SJSA1 (cell line): ENCODE data around the gene MYO7A. TPM values are rescaled to one million over a fixed set of nuclear protein-coding genes. Genes with fewer than 3 reads are reported as not detected.
A peak's percentile ranks its signal among the peaks of the same experiment; 100 is the strongest.

Experiments
- DNase-seq, 2 experiments: peaks; one replicate each; pipeline ENCODE4 v3.0.0-alpha.2; 2015 to 2020; ENCODE audit warnings: low spot score in 2 of 2, low read depth in 1 of 2
- H3K27ac ChIP-seq: fragments of 250-450 bp; sonication (Bioruptor Pico); 2 replicates; pipeline ENCODE4 v1.5.1; 2020; ENCODE audit warnings: mild to moderate bottlenecking, moderate library complexity
- H3K27me3 ChIP-seq: fragments of 250-450 bp; sonication (Bioruptor Pico); replicated peaks from 2 replicates; pipeline ENCODE4 v1.5.1; 2020; ENCODE audit warnings: mild to moderate bottlenecking, moderate library complexity
- H3K36me3 ChIP-seq: fragments of 250-450 bp; sonication (Bioruptor Pico); 2 replicates; pipeline ENCODE4 v1.5.1; 2020; ENCODE audit warnings: mild to moderate bottlenecking
- H3K4me1 ChIP-seq: fragments of 250-450 bp; sonication (Bioruptor Pico); replicated peaks from 2 replicates; pipeline ENCODE4 v1.6.1; 2021; ENCODE audit warnings: mild to moderate bottlenecking
- H3K4me3 ChIP-seq: fragments of 250-450 bp; sonication (Bioruptor Pico); 2 replicates; pipeline ENCODE4 v1.5.1; 2020; ENCODE audit warnings: mild to moderate bottlenecking
- H3K9me3 ChIP-seq: fragments of 250-450 bp; sonication (Bioruptor Pico); replicated peaks from 2 replicates; pipeline ENCODE4 v1.5.1; 2020; ENCODE audit warnings: mild to moderate bottlenecking
- total RNA-seq: library from RNA; depleted of rRNA; stranded (reverse); fragments of >200 nt; shearing (Covaris generic); gene quantifications from 2 replicates; pipeline ENCODE4 v1.2.3, GENCODE V29; 2014

The MYO7A gene
- total RNA-seq, 1 experiment from 2014 or later, result not detected

DNA sequence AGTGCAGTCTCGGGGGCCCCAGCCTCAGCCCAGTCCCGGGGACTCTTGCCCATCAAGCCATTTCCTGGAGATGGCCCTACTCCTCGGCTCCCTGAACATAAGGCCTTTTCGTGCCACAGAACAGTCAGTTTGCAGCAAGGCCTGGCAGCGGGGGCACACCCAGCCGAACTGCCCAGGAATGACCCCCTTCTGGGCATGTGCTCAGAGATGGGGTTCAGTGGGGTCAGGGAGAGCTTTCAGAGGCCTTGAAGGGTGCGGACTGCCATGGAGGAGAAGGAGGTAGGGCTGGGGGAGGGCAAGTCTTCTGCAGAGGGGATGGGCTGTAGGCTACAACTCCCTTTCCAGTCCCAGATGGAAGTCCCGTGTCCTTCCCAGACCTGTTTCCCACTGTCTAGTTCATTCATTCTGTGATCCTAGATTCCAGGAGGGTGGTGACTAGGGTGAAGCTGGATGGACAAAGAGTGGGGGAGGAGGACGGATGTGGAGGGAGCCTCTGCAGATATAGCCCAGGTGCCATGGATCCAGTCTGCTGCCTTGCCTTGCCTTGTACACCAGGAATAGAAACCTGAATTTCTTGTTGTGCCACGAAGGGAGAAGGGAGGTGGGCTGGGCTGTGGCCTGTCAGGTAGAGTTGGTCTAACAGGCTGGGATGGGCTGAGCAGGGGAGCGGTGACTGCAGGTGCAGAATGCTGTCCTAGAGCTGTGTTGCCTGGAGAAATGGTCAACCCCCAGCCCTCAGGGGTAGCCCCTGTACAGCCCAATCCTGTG lies 39.6 kb upstream of the MYO7A start:
- H3K9me3 ChIP-seq, result no peaks in the 10 kb centered on the region
- H3K27ac ChIP-seq, result no peak overlapping the region
- no peaks in the 10 kb centered on the region for H3K4me1 ChIP-seq
- H3K27me3 ChIP-seq, result no peaks in the 10 kb centered on the region
- 0 out of 2 replicates have a peak, but pooled peaks cover 2% of the 10 kb centered on the region for H3K36me3 ChIP-seq
- no peak for DNase-seq
- H3K4me3 ChIP-seq, result no peak overlapping the region

DNA sequence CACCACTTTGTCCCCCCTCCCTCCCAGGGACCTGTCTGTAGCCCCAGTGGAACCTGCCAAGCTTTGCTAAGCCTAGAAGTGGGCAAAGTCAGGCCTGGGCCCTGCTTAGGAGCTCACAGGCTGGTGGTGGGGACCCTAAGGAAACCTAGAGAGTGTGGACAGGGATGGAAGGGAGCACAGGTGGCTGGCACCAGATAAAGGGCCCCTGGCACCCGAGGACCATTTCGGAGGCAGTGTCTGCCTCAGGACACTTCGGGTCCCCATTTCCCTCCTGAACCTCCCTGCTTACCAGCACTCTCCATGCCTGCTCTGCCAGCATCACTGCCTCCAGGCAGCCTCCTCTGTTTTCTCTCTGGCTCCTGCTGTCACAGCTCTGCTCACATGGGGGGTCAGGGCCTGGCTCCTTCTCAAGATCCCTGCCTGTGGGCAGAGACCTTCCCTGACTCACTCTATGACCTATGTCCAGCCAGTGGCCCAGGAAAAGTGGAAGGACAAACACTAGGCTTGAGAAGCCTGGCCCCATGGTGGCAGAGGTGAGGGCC lies 39.0 kb upstream of the MYO7A start:
- no peak for DNase-seq
- Histone ChIP-seq H3K27me3 (no peaks in the 10 kb centered on the region), H3K27ac (no peak overlapping the region), H3K9me3 (no peaks in the 10 kb centered on the region), H3K4me1 (no peaks in the 10 kb centered on the region), H3K36me3 (0 out of 2 replicates have a peak, but pooled peaks cover 2% of the 10 kb centered on the region), H3K4me3 (no peak overlapping the region)

DNA sequence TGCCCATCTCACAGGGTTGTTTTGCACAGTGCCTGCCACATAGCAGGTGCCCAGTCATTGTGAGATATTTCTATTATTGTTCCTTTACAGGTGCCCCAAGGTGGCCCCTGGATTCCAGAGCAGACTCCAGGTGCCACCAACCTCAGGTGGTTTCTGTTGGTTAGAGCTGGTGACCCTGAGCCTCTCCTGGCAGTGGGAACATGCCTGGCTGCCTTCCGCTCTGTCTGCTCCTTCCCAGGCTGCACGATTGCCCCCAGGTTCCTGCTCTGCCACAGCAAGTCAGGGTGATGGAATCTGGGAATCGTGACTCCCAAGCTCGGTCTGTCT lies 38.0 kb upstream of the MYO7A start:
- H3K36me3 ChIP-seq, result 0 out of 2 replicates have a peak, but pooled peaks cover 2% of the 10 kb centered on the region
- no peaks in the 10 kb centered on the region for H3K27me3 ChIP-seq
- no peak for DNase-seq
- H3K27ac ChIP-seq, result no peak overlapping the region
- H3K4me3 ChIP-seq, result no peak overlapping the region
- no peaks in the 10 kb centered on the region for H3K4me1 ChIP-seq
- no peaks in the 10 kb centered on the region for H3K9me3 ChIP-seq

GRCh38 chr11:77090373-77091111 lies 37.5 kb upstream of the MYO7A start:
- no peaks in the 10 kb centered on the region for H3K36me3 ChIP-seq
- H3K27me3 ChIP-seq, result no peaks in the 10 kb centered on the region
- H3K4me3 ChIP-seq, result no peak overlapping the region
- no peaks in the 10 kb centered on the region for H3K4me1 ChIP-seq
- H3K27ac ChIP-seq, result no peak overlapping the region
- DNase-seq, result no peak
- H3K9me3 ChIP-seq, result no peaks in the 10 kb centered on the region

DNA sequence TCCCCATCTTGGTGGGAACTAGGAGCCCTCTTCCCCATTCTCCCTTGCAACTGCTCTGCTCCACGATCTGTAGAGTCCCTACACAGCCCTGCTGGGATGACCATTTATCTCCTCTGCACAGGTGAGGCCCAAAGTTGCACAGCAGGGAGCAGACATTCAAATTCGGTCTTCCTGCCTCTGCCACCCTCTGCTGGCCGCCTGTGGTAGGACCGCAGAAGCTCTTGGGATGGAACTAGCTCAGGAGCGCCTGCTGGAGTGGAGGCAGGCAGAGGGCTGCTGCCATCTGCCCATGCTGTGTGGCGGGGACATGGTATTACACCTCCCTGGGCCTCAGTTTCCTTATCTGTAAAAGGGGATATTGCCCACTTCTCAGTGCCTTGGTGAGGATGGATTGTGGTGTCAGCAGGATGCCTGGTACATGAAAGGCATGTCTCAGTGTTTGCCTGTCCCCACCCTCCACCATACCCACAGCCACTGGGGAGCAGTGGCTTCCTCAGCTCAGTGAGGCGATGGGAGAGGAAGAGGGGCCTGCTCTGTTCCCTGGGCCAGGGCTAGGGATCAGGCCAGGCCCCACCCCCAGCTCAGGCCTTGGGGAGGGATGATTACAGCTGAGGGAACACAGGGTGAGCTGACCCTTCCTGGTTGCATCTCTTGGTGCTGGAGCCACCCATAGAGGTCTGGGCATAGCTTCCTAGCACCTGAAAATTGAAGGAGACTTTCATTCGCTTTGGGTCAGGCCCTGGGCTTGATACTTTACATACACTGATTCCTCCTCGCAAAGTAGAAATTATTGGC lies 36.7 kb upstream of the MYO7A start:
- DNase-seq, result peak; percentile 43 to 57
- Histone ChIP-seq H3K36me3 (no peaks in the 10 kb centered on the region), H3K27ac (no peak overlapping the region), H3K4me3 (no peak overlapping the region), H3K27me3 (no peaks in the 10 kb centered on the region), H3K9me3 (no peaks in the 10 kb centered on the region), H3K4me1 (no peaks in the 10 kb centered on the region)

- Histone ChIP-seq H3K27me3 (no peaks in the 10 kb centered on the region), H3K36me3 (no peaks in the 10 kb centered on the region), H3K4me1 (no peaks in the 10 kb centered on the region), H3K9me3 (no peaks in the 10 kb centered on the region), H3K27ac (no peak overlapping the region), H3K4me3 (no peak overlapping the region)
- DNase-seq, result no peak
Measured at GRCh38 chr11:77092382-77092781, 35.7 kb upstream of the MYO7A start.

DNA sequence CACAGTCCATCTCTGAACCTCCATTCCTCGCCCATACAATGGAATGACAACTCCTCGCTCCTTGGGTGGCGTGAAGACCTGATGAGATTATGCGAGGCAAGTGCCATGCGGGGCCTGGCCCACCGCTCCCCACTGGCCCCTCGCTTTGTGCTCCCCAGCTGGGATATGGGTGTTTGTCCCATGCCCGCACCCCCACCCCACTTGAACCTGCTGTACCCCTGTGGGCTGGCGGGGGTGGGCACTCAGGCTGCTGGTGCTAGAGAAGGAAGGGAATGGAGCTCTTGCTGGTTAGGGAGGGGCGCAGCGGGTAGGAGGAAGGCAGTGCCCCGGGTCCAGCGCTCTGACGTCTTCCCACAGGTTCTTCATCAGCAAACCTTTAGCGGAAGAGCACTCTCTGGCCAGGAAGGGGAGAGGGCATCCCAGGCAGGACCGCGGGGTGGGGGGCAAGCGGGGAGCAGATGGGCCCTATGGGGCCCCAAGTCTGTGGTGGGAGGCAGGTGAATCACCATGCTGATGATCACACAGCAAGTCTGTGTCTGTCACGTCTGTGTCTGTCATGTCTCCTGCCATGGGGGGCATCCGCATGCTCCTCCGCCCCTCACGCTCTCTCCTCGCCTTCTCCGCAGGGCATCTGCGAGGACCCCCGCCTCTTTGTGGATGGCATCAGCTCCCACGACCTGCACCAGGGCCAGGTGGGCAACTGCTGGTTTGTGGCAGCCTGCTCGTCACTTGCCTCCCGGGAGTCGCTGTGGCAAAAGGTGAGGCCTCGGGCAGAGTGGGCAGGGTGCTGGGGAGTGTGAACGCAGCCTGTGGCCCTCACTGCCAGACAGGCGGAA lies 34.8 kb upstream of the MYO7A start:
- no peak for DNase-seq
- no peak overlapping the region for H3K4me3 ChIP-seq
- H3K9me3 ChIP-seq, result no peaks in the 10 kb centered on the region
- H3K27ac ChIP-seq, result no peak overlapping the region
- H3K4me1 ChIP-seq, result no peaks in the 10 kb centered on the region
- H3K36me3 ChIP-seq, result no peaks in the 10 kb centered on the region
- H3K27me3 ChIP-seq, result no peaks in the 10 kb centered on the region

DNA sequence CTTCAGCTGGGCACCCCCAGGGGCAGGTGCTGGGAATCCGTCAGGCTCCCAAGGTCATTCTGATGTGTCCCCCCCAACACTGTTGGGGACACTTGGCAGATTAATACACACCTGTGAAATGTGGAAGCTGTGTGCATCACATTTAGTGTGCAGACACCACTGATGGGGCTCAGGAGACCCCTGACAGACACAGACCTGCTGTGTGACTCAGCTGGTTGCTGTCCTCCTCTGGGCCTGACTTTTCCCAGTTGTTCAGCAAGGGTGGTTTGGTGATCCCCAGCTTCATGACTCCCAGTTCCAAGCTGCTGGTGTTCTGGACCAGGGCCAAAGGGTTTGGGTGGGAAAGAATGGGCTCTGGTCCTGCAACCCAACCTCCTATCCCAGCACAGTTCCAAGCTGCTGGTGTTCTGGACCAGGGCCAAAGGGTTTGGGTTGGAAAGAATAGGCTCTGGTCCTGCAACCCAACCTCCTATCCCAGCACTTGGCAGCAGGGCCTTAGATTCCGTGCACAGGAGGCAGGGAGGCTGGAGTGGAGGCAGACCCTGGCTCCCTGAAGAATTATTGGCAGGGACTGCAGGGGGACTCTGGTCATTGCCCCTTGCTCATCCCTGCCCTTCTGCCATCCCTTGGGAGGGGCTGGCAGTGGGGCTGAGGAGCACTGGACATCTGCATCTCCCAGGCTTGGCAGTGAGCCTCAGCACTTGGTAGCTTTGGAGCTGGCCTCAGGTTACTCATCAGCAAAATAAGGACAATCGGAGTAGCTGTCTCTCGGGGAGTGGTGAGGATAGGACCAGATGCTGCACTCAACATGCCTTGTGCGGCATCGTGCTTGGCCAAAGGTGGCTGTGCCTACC lies 33.8 kb upstream of the MYO7A start:
- H3K27me3 ChIP-seq, result no peaks in the 10 kb centered on the region
- no peaks in the 10 kb centered on the region for H3K4me1 ChIP-seq
- H3K4me3 ChIP-seq, result no peak overlapping the region
- no peaks in the 10 kb centered on the region for H3K9me3 ChIP-seq
- DNase-seq, result no peak
- H3K36me3 ChIP-seq, result no peaks in the 10 kb centered on the region
- H3K27ac ChIP-seq, result no peak overlapping the region

DNA sequence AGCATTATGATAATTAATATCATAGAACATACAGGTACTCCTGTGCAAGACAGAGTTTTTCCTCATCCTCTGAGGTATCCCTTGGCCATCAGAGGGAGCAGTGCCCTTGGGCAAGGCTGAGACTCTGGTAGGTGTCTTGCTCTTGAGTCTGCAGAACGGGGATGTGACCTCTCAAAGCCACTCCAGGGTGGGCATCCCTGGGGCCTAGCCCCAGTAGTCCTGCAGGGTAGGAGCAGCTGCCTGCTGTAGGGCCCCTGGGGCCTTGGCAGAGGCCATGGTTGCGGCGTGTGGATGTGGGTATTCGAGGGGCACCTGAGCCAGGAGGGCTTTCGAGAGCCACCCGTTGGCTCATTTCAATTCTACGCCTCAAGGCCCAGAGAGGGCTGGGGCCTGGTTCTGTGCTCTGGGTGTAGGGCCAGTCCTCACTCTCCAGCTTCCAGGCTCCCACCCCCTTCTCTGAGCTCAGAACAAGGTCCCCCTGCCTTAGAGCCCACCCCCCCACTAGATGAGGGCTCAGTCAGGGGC lies 33.1 kb upstream of the MYO7A start:
- H3K4me3 ChIP-seq, result no peak overlapping the region
- no peak for DNase-seq
- H3K9me3 ChIP-seq, result no peaks in the 10 kb centered on the region
- no peaks in the 10 kb centered on the region for H3K4me1 ChIP-seq
- H3K27ac ChIP-seq, result no peak overlapping the region
- no peaks in the 10 kb centered on the region for H3K36me3 ChIP-seq
- H3K27me3 ChIP-seq, result no peaks in the 10 kb centered on the region

DNA sequence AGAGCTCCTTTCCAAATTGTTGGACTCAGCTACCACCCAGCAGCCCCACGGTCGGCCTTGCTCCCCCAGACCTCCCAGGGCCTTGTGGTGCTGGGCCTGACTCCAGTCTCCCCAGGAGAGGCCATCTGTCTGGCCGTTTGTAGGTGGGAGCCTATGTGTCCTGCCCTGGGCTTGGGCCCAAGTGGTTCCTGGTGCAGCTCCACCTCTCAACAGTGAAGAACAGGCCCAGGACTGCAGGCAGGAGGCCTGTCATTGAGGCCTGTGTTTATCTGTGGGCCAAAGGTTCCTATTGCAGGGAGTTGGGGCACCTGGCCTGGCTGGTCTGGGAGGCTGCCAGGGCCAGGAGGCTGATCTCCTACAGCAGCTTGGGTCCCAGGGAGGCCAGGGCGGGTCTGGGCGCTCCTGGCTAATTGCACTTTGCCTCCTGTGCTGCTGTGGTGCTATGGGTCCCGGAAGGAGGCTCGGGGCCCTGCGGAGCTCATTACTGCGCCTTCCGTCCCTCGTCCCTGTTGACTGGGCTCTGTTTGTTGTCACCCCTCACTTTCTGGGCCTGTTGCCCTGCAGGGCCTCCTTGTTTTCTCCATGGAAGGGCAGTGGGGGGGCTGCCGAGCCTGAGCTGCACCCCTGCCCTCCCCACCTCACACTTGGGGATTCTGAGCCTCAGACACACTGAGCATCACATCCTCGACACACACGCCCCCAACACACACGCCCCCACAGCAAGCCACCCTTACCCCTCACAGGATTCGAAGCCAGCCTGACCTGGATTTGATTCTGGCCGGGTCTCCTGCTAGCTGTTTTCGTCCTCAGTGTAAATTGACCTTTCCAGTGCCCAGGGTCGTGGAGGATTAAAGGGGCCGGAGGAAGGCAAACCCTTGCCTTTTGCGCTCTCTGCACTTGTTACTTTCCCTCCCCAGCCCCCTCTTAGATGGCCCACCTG lies 32.2 kb upstream of the MYO7A start:
- H3K36me3 ChIP-seq, result no peaks in the 10 kb centered on the region

DNA sequence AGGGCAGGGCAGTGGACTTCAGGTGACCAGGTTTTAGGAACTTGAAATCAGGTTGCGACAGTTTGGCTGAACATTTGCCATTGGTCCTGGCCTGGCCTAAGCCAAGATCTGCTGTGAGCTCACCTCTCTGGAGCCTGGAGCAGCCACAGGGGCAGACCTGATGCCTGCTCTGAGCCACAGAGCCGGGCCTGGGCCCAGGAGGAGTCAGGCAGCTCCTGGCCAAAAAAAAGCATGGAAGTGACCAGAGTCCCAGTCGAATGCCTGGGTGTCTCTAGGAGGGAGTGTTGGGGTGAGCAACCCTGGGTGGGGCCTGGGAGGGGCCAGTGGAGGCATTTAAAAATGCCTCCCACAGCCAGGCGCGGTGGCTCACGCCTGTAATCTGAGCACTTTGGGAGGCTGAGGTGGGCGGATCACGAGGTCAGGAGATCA lies 31.4 kb upstream of the MYO7A start:
- Histone ChIP-seq H3K27me3 (no peaks in the 10 kb centered on the region), H3K36me3 (no peaks in the 10 kb centered on the region), H3K4me3 (no peak overlapping the region), H3K9me3 (no peaks in the 10 kb centered on the region), H3K27ac (no peak overlapping the region), H3K4me1 (no peaks in the 10 kb centered on the region)
- DNase-seq, result no peak

More for the DNA sequence above, 32.2 kb upstream of the MYO7A start:
- DNase-seq, result no peak
- Histone ChIP-seq H3K27me3 (no peaks in the 10 kb centered on the region), H3K9me3 (no peaks in the 10 kb centered on the region), H3K4me1 (no peaks in the 10 kb centered on the region), H3K4me3 (no peak overlapping the region), H3K27ac (no peak overlapping the region)
